Caco-2 (cell line): ENCODE data around the gene FAHD1. TPM values are rescaled to one million over a fixed set of nuclear protein-coding genes. Genes with fewer than 3 reads are reported as not detected.

Experiments used
- BruUV-seq: library from RNA; stranded (reverse); fragments of 400-500 nt; replicated peaks from 2 replicates; lab custom pipeline; 2021; lab: Mats Ljungman, UMichigan
- CTCF ChIA-PET: fragments of 300-600 bp; sonication (Branson Sonifier 250); formaldehyde crosslinking; loops from one replicate; lab custom pipeline; 2022; ENCODE audit warnings: antibody characterized with exemption; lab: Charles Lee
- POLR2A ChIA-PET: fragments of 300-600 bp; sonication (Branson Sonifier 250); formaldehyde crosslinking; loops from one replicate; lab custom pipeline; 2022; ENCODE audit warnings: antibody characterized with exemption; lab: Charles Lee
- DNase-seq, 2 experiments: peaks; one replicate each; pipeline versions ENCODE4 v3.0.0 to v3.0.0-alpha.2; 2020 to 2022
- H3K27me3 ChIP-seq: replicated peaks from 2 replicates; pipeline ENCODE4 v1.6.0; 2011; ENCODE audit warnings: low read length; ENCODE audit not compliant: control insufficient read depth, insufficient read depth
- H3K36me3 ChIP-seq: 2 replicates; pipeline ENCODE4 v1.5.1; 2011; ENCODE audit warnings: low read length; ENCODE audit not compliant: control insufficient read depth, insufficient read depth
- H3K4me1 ChIP-seq: fragments of 250-450 bp; sonication (Bioruptor Pico); 2 replicates; pipeline ENCODE4 v1.5.1; 2020; ENCODE audit warnings: mild to moderate bottlenecking
- H3K4me3 ChIP-seq: 2 replicates; pipeline ENCODE4 v1.5.1; 2011; ENCODE audit warnings: low read depth, mild to moderate bottlenecking, control low read depth, low read length
- H3K9me3 ChIP-seq: fragments of 250-450 bp; sonication (Bioruptor Pico); 2 replicates; pipeline ENCODE4 v1.5.1; 2020; ENCODE audit warnings: mild to moderate bottlenecking, moderate library complexity
- H3K27ac Mint-ChIP-seq: one replicate; pipeline ENCODE4 v1.8.0; 2022; ENCODE audit warnings: mixed read lengths; ENCODE audit not compliant: unreplicated experiment
- H3K27me3 Mint-ChIP-seq: one replicate; pipeline ENCODE4 v1.8.0; 2022; ENCODE audit warnings: mixed read lengths; ENCODE audit not compliant: insufficient read depth, unreplicated experiment
- H3K36me3 Mint-ChIP-seq: one replicate; pipeline ENCODE4 v1.8.0; 2022; ENCODE audit warnings: mild to moderate bottlenecking, mixed read lengths; ENCODE audit not compliant: insufficient read depth, unreplicated experiment
- H3K4me1 Mint-ChIP-seq: one replicate; pipeline ENCODE4 v1.8.0; 2022; ENCODE audit warnings: low read depth, mixed read lengths; ENCODE audit not compliant: unreplicated experiment
- H3K4me3 Mint-ChIP-seq: one replicate; pipeline ENCODE4 v1.8.0; 2022; ENCODE audit warnings: mild to moderate bottlenecking, moderate library complexity, mixed read lengths; ENCODE audit not compliant: unreplicated experiment
- H3K9me3 Mint-ChIP-seq: one replicate; pipeline ENCODE4 v1.8.0; 2022; ENCODE audit warnings: mixed read lengths; ENCODE audit not compliant: unreplicated experiment
- CTCF ChIP-seq, 2 experiments: fragments of 200-600 bp in 1 of 2; IDR thresholded peaks; 1 replicate in 1 of 2; 2 replicates in 1 of 2; pipeline versions ENCODE4 v1.5.1 to v1.8.0; 2011 to 2022; ENCODE audit warnings: antibody characterized with exemption in 1 of 2, control low read depth in 1 of 2, inconsistent platforms in 1 of 2, low read depth in 1 of 2, low read length in 1 of 2, mild to moderate bottlenecking in 1 of 2, moderate library complexity in 1 of 2; ENCODE audit not compliant: insufficient read depth in 1 of 2, severe bottlenecking in 1 of 2, unreplicated experiment in 1 of 2
- intact Hi-C: fragments of 100-400 bp; cut with micrococcal nuclease; formaldehyde crosslinking; loops from one replicate; pipeline ENCODE4 v1.10.0; 2022; ENCODE audit not compliant: unreplicated experiment
- total RNA-seq: library from RNA; stranded (reverse); gene quantifications from 2 replicates; pipeline ENCODE4 v1.2.3, GENCODE V29; 2022

FAHD1 gene
- total RNA-seq, 1 experiment from 2014 or later: 16.5 TPM

GRCh38 chr16:1782408-1783264 lies 44.4 kb upstream of the FAHD1 start, which contains the start of the genes NUBP2 and SPSB3:
NUBP2 (plus strand) TSS chr16:1782960; CDS start chr16:1783021, 61 bp downstream.
SPSB3 (minus strand) TSS chr16:1782571; CDS start chr16:1781483, 1,088 bp downstream.
- Histone ChIP-seq H3K4me3 (peak within 1 kb of the TSS; percentile 93), H3K36me3 (peaks cover 2% of the 10 kb centered on the region; the same call in 1 of the 2 replicates), H3K4me1 (peaks cover 7% of the 10 kb centered on the region), H3K27me3 (no peaks in the 10 kb centered on the region), H3K9me3 (no peaks in the 10 kb centered on the region)
- no peaks in the 10 kb centered on the region for H3K9me3 Mint-ChIP-seq
- H3K27me3 Mint-ChIP-seq: no peaks in the 10 kb centered on the region
- peak in 1 of 2 experiments; percentile 19 for TF ChIP-seq CTCF (IDR thresholded peaks at IDR 0.05; ENCODE audit: insufficient read depth in 1 of 2, low read depth in 1 of 2, low read length in 1 of 2, severe bottlenecking in 1 of 2, unreplicated experiment in 1 of 2)
- ChIA-PET CTCF (interaction anchor here (0.6 to 1.6 kb wide), 11 partner anchors 9 to 358 kb away, joined by 3 to 14 read pairs (median 4); partner anchors contain the start of genes EME2, IGFALS, JPT2 and MAPK8IP3), POLR2A (interaction anchor here (0.6 to 1.8 kb wide), 13 partner anchors 8 to 1087 kb away, joined by 3 to 36 read pairs (median 6); partner anchors contain the start of genes CRAMP1, EME2, FAHD1 and HAGH)
- peaks cover 8% of the 10 kb centered on the region for H3K4me1 Mint-ChIP-seq
- peak; percentile 99 to 100 for DNase-seq
- BruUV-seq: no TSS peak
- intact Hi-C loops: loop anchor here (1.0 to 5.0 kb wide), 2 partner anchors 9 to 40 kb away; partner anchors contain the start of gene MRPS34
- peak within 1 kb of the TSS; percentile 81 for H3K27ac Mint-ChIP-seq
- peak within 1 kb of the TSS; percentile 86 for H3K4me3 Mint-ChIP-seq
- H3K36me3 Mint-ChIP-seq: peaks cover 62% of the 10 kb centered on the region

GRCh38 chr16:1784977-1785845 lies 41.8 kb upstream of the FAHD1 start:
- no TSS peak for BruUV-seq

More at GRCh38 chr16:1784977-1785845, 41.8 kb upstream of the FAHD1 start:
- intact Hi-C loops: loop anchor here (5.0 kb wide), 1 partner anchor 37 kb away; no protein-coding TSS in a partner anchor
- no peak for TF ChIP-seq CTCF (IDR thresholded peaks at IDR 0.05; ENCODE audit: insufficient read depth in 1 of 2, low read depth in 1 of 2, low read length in 1 of 2, severe bottlenecking in 1 of 2, unreplicated experiment in 1 of 2)
- no peak overlapping the region for H3K4me3 ChIP-seq
- POLR2A ChIA-PET: no interaction called here
- Mint-ChIP-seq H3K27ac (no peak overlapping the region), H3K4me1 (peaks cover 8% of the 10 kb centered on the region), H3K27me3 (no peaks in the 10 kb centered on the region), H3K36me3 (peaks cover 55% of the 10 kb centered on the region), H3K4me3 (peak overlapping the region; percentile 29), H3K9me3 (no peaks in the 10 kb centered on the region)
- H3K4me1 ChIP-seq: peaks cover 7% of the 10 kb centered on the region
- CTCF ChIA-PET: no interaction called here
- DNase-seq: no peak
- no peaks in the 10 kb centered on the region for H3K9me3 ChIP-seq
- peaks cover 2% of the 10 kb centered on the region; the same call in 1 of the 2 replicates for H3K36me3 ChIP-seq
- no peaks in the 10 kb centered on the region for H3K27me3 ChIP-seq
